ENCODE data around the gene BCL2L14. TPM values are rescaled to one million over a fixed set of nuclear protein-coding genes. Genes with fewer than 3 reads are reported as not detected.

The BCL2L14 gene
- total RNA-seq, 1 experiment from 2014 or later: 0.90 TPM

GRCh38 chr12:12029653-12030052 is 41.1 kb upstream of the BCL2L14 start:
- peaks cover 11% of the 10 kb centered on the region for H3K4me1 Mint-ChIP-seq

GRCh38 chr12:12032260-12032791 is 38.4 kb upstream of the BCL2L14 start:
- CTCF ChIA-PET: interaction anchor here (0.6 to 3.5 kb wide), 66 partner anchors 10 to 705 kb away, joined by 3 to 42 read pairs (median 5); partner anchors contain the start of genes BORCS5 and MANSC1
- no peaks in the 10 kb centered on the region; the same call in 1 of the 2 replicates for H3K27me3 Mint-ChIP-seq (ENCODE audit: low read depth)
- DNase-seq (ENCODE audit: low spot score) (no peak), ATAC-seq (0 out of 2 replicates have a peak, but pooled peaks have one; percentile 8)
- peak overlapping the region; percentile 61; the same call in 1 of the 2 replicates for H3K4me3 Mint-ChIP-seq
- H3K4me1 Mint-ChIP-seq: peaks cover 11% of the 10 kb centered on the region
- 0 out of 2 replicates have a peak, but pooled peaks cover 4% of the 10 kb centered on the region for H3K36me3 Mint-ChIP-seq
- no peak overlapping the region for H3K27ac Mint-ChIP-seq
- peaks cover 9% of the 10 kb centered on the region for H3K9me3 Mint-ChIP-seq
- POLR2A ChIA-PET: no interaction called here
- TF ChIP-seq ZNF396 (CRISPR knock-in tag; IDR thresholded peaks at IDR 0.05; ENCODE audit: borderline replicate concordance) (no peak), ZNF317 (CRISPR knock-in tag; IDR thresholded peaks at IDR 0.05; ENCODE audit: borderline replicate concordance, low read depth) (no peak), ZNF232 (CRISPR knock-in tag; IDR thresholded peaks at IDR 0.05) (no peak), RELA (CRISPR knock-in tag; IDR thresholded peaks at IDR 0.05; ENCODE audit: borderline replicate concordance) (no peak), HMGA2 (CRISPR knock-in tag; IDR thresholded peaks at IDR 0.05) (no peak), PRRX2 (CRISPR knock-in tag; IDR thresholded peaks at IDR 0.05) (no peak), ETV6 (CRISPR knock-in tag; IDR thresholded peaks at IDR 0.05) (no peak), GRHL2 (CRISPR knock-in tag; IDR thresholded peaks at IDR 0.05; ENCODE audit: insufficient replicate concordance, severe bottlenecking) (no peak)
- TF ChIP-seq, protein P1, sequence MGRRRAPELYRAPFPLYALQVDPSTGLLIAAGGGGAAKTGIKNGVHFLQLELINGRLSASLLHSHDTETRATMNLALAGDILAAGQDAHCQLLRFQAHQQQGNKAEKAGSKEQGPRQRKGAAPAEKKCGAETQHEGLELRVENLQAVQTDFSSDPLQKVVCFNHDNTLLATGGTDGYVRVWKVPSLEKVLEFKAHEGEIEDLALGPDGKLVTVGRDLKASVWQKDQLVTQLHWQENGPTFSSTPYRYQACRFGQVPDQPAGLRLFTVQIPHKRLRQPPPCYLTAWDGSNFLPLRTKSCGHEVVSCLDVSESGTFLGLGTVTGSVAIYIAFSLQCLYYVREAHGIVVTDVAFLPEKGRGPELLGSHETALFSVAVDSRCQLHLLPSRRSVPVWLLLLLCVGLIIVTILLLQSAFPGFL (CRISPR knock-in tag; IDR thresholded peaks at IDR 0.05; ENCODE audit: borderline replicate concordance): no peak
- TF ChIP-seq, protein P2, sequence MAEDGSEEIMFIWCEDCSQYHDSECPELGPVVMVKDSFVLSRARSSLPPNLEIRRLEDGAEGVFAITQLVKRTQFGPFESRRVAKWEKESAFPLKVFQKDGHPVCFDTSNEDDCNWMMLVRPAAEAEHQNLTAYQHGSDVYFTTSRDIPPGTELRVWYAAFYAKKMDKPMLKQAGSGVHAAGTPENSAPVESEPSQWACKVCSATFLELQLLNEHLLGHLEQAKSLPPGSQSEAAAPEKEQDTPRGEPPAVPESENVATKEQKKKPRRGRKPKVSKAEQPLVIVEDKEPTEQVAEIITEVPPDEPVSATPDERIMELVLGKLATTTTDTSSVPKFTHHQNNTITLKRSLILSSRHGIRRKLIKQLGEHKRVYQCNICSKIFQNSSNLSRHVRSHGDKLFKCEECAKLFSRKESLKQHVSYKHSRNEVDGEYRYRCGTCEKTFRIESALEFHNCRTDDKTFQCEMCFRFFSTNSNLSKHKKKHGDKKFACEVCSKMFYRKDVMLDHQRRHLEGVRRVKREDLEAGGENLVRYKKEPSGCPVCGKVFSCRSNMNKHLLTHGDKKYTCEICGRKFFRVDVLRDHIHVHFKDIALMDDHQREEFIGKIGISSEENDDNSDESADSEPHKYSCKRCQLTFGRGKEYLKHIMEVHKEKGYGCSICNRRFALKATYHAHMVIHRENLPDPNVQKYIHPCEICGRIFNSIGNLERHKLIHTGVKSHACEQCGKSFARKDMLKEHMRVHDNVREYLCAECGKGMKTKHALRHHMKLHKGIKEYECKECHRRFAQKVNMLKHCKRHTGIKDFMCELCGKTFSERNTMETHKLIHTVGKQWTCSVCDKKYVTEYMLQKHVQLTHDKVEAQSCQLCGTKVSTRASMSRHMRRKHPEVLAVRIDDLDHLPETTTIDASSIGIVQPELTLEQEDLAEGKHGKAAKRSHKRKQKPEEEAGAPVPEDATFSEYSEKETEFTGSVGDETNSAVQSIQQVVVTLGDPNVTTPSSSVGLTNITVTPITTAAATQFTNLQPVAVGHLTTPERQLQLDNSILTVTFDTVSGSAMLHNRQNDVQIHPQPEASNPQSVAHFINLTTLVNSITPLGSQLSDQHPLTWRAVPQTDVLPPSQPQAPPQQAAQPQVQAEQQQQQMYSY (CRISPR knock-in tag; IDR thresholded peaks at IDR 0.05): no peak
- TF ChIP-seq, protein P3, sequence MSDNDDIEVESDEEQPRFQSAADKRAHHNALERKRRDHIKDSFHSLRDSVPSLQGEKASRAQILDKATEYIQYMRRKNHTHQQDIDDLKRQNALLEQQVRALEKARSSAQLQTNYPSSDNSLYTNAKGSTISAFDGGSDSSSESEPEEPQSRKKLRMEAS (CRISPR knock-in tag; IDR thresholded peaks at IDR 0.05): no peak

More at GRCh38 chr12:12029653-12030052, 41.1 kb upstream of the BCL2L14 start:
- Mint-ChIP-seq H3K9me3 (peaks cover 4% of the 10 kb centered on the region; the same call in 1 of the 2 replicates), H3K27me3 (ENCODE audit: low read depth) (no peaks in the 10 kb centered on the region; the same call in 1 of the 2 replicates), H3K36me3 (no peaks in the 10 kb centered on the region), H3K4me3 (no peak overlapping the region), H3K27ac (no peak overlapping the region)
- CTCF ChIA-PET: interaction anchor here (0.5 kb wide), 1 partner anchor 85 kb away, joined by 4 read pairs; no protein-coding TSS in a partner anchor
- DNase-seq (ENCODE audit: low spot score): no peak
- TF ChIP-seq MYBL2 (CRISPR knock-in tag; IDR thresholded peaks at IDR 0.05) (no peak), ERG (CRISPR knock-in tag; IDR thresholded peaks at IDR 0.05) (no peak), USF2 (CRISPR knock-in tag; IDR thresholded peaks at IDR 0.05) (no peak), ZNF423 (CRISPR knock-in tag; IDR thresholded peaks at IDR 0.05) (no peak), E2F1 (CRISPR knock-in tag; IDR thresholded peaks at IDR 0.05) (no peak), ZNF281 (CRISPR knock-in tag; IDR thresholded peaks at IDR 0.05) (no peak), CREM (CRISPR knock-in tag; IDR thresholded peaks at IDR 0.05) (no peak)
- no peak for ATAC-seq
- POLR2A ChIA-PET: no interaction called here

All from WTC11 (cell line).